Parathyroid adenoma (tissue), 2 donors: Measurements from ENCODE around the gene RFTN1.

Source experiments
- H2AFZ ChIP-seq: fragments of 300-600 bp; sonication (generic); one replicate; pipeline ENCODE4 v1.7.0; 2017; ENCODE audit warnings: antibody characterized with exemption, mild to moderate bottlenecking
- H3K27ac ChIP-seq: fragments of 300-600 bp; sonication (generic); one replicate; pipeline ENCODE4 v1.7.0; 2017
- H3K27me3 ChIP-seq: fragments of 300-600 bp; sonication (generic); one replicate; pipeline ENCODE4 v1.7.0; 2017; ENCODE audit warnings: low read length; ENCODE audit not compliant: control insufficient read depth, insufficient read depth
- H3K36me3 ChIP-seq: fragments of 300-600 bp; sonication (generic); one replicate; pipeline ENCODE4 v1.7.0; 2017; ENCODE audit warnings: low read length; ENCODE audit not compliant: control insufficient read depth, insufficient read depth
- H3K4me1 ChIP-seq: fragments of 300-600 bp; sonication (generic); one replicate; pipeline ENCODE4 v1.7.0; 2017; ENCODE audit warnings: control low read depth
- H3K4me2 ChIP-seq: fragments of 300-600 bp; sonication (generic); one replicate; pipeline ENCODE4 v1.7.0; 2017; ENCODE audit warnings: low read length
- H3K4me3 ChIP-seq: fragments of 300-600 bp; sonication (generic); one replicate; pipeline ENCODE4 v1.7.0; 2017; ENCODE audit warnings: low read depth, low read length
- H3K79me2 ChIP-seq: fragments of 300-600 bp; sonication (generic); one replicate; pipeline ENCODE4 v1.7.0; 2017; ENCODE audit warnings: control low read depth
- H3K9ac ChIP-seq: fragments of 300-600 bp; sonication (generic); one replicate; pipeline ENCODE4 v1.7.0; 2017; ENCODE audit warnings: mild to moderate bottlenecking
- H3K9me3 ChIP-seq: fragments of 300-600 bp; sonication (generic); one replicate; pipeline ENCODE4 v1.7.0; 2017; ENCODE audit warnings: low read length; ENCODE audit not compliant: control insufficient read depth
- CTCF ChIP-seq: fragments of 300-600 bp; sonication (generic); IDR thresholded peaks from one replicate; pipeline ENCODE4 v1.7.0; 2017; ENCODE audit warnings: antibody characterized with exemption, mild to moderate bottlenecking
- donor health status: primary hyperparathyroidism.

Gene RFTN1

GRCh38 chr3:16286751-16287543, 226.6 kb downstream of the RFTN1 start:
- Histone ChIP-seq H3K4me2 (no peak overlapping the region), H2AFZ (no peak overlapping the region), H3K36me3 (no peaks in the 10 kb centered on the region), H3K79me2 (no peaks in the 10 kb centered on the region), H3K27ac (no peak overlapping the region), H3K9ac (no peak overlapping the region), H3K4me3 (no peak overlapping the region), H3K9me3 (no peaks in the 10 kb centered on the region), H3K27me3 (no peaks in the 10 kb centered on the region), H3K4me1 (peaks cover 8% of the 10 kb centered on the region)
- no peak for TF ChIP-seq CTCF

- Histone ChIP-seq H3K27me3 (no peaks in the 10 kb centered on the region), H3K36me3 (no peaks in the 10 kb centered on the region), H2AFZ (no peak overlapping the region), H3K4me2 (no peak overlapping the region), H3K27ac (no peak overlapping the region), H3K79me2 (no peaks in the 10 kb centered on the region), H3K4me3 (no peak overlapping the region), H3K9ac (no peak overlapping the region), H3K9me3 (no peaks in the 10 kb centered on the region), H3K4me1 (peaks cover 8% of the 10 kb centered on the region)
- no peak for TF ChIP-seq CTCF
Observed at GRCh38 chr3:16286161-16286560, 227.3 kb downstream of the RFTN1 start.

- Histone ChIP-seq H3K79me2 (no peaks in the 10 kb centered on the region), H3K27ac (no peak overlapping the region), H3K36me3 (no peaks in the 10 kb centered on the region), H3K9me3 (no peaks in the 10 kb centered on the region), H3K9ac (no peak overlapping the region), H3K27me3 (no peaks in the 10 kb centered on the region), H3K4me3 (no peak overlapping the region), H3K4me2 (no peak overlapping the region), H2AFZ (no peak overlapping the region), H3K4me1 (peaks cover 8% of the 10 kb centered on the region)
- no peak for TF ChIP-seq CTCF
Observed at GRCh38 chr3:16284633-16285032, 228.9 kb downstream of the RFTN1 start.

- no peak overlapping the region for H2AFZ ChIP-seq
- no peaks in the 10 kb centered on the region for H3K79me2 ChIP-seq
- H3K9ac ChIP-seq = no peak overlapping the region
- H3K27ac ChIP-seq = no peak overlapping the region
- no peak for TF ChIP-seq CTCF
- no peaks in the 10 kb centered on the region for H3K9me3 ChIP-seq
- no peaks in the 10 kb centered on the region for H3K4me1 ChIP-seq
- H3K4me2 ChIP-seq = no peak overlapping the region
- no peak overlapping the region for H3K4me3 ChIP-seq
- H3K36me3 ChIP-seq = no peaks in the 10 kb centered on the region
- H3K27me3 ChIP-seq = no peaks in the 10 kb centered on the region
Observed at GRCh38 chr3:16280671-16281070, 232.8 kb downstream of the RFTN1 start.
